SU-DHL-6 (cell line): ENCODE measurements around the gene NVL.

Source experiments
- EZH2phosphoT487 ChIP-seq: fragments of 200-600 bp; sonication (generic), shearing (Covaris generic); conservative IDR thresholded peaks from 2 replicates; pipeline ENCODE4 v1.6.1; 2018; ENCODE audit warnings: mild to moderate bottlenecking, antibody characterized with exemption, low read length, moderate library complexity, mixed read lengths
- TF ChIP-seq, protein P1 (sequence below): fragments of 200-600 bp; sonication (generic); IDR thresholded peaks from one replicate; pipeline ENCODE4 v1.5.1; 2017; ENCODE audit warnings: antibody characterized with exemption, mild to moderate bottlenecking, low read length, moderate library complexity; ENCODE audit not compliant: insufficient read depth, poor library complexity, severe bottlenecking

DNA sequence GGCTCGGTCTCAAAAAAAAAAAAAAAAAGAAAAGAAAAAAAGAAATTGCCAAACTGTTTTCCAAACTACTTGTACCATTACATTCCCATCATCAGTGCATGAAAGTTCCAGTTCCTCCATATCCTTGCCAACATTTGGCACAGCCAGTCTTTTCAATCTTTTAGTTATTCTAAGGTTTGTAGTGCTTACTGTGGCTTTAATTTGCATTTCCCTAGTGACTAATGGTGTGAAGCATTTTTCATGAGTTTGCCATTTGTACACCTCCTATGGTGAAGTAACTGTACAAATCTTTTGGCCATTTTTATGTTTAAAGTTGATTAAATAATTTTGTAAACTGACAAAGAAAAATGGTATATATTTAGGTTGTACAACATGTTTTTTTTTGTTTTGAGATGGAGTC lies 76.3 kb downstream of the NVL start:
- TF ChIP-seq, protein P1, sequence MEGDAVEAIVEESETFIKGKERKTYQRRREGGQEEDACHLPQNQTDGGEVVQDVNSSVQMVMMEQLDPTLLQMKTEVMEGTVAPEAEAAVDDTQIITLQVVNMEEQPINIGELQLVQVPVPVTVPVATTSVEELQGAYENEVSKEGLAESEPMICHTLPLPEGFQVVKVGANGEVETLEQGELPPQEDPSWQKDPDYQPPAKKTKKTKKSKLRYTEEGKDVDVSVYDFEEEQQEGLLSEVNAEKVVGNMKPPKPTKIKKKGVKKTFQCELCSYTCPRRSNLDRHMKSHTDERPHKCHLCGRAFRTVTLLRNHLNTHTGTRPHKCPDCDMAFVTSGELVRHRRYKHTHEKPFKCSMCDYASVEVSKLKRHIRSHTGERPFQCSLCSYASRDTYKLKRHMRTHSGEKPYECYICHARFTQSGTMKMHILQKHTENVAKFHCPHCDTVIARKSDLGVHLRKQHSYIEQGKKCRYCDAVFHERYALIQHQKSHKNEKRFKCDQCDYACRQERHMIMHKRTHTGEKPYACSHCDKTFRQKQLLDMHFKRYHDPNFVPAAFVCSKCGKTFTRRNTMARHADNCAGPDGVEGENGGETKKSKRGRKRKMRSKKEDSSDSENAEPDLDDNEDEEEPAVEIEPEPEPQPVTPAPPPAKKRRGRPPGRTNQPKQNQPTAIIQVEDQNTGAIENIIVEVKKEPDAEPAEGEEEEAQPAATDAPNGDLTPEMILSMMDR: no peak
- no peak for TF ChIP-seq EZH2phosphoT487
